Lower leg skin (tissue), 3 donors: ENCODE data around the gene DTX3L.

Source experiments
- POLR2A ChIP-seq, 2 donors: fragments of 450-650 bp; IDR thresholded peaks; one replicate each; pipeline ENCODE4 v1.6.1; 2016 to 2017; ENCODE audit warnings: antibody characterized with exemption in 2 of 2, mild to moderate bottlenecking in 1 of 2, moderate library complexity in 1 of 2
- TF ChIP-seq, protein P1 (sequence below), 3 donors: fragments of 450-650 bp; IDR thresholded peaks; one replicate each; pipeline ENCODE4 v1.5.1; 2016; ENCODE audit warnings: antibody characterized with exemption in 3 of 3, mild to moderate bottlenecking in 3 of 3, moderate library complexity in 2 of 3

DNA sequence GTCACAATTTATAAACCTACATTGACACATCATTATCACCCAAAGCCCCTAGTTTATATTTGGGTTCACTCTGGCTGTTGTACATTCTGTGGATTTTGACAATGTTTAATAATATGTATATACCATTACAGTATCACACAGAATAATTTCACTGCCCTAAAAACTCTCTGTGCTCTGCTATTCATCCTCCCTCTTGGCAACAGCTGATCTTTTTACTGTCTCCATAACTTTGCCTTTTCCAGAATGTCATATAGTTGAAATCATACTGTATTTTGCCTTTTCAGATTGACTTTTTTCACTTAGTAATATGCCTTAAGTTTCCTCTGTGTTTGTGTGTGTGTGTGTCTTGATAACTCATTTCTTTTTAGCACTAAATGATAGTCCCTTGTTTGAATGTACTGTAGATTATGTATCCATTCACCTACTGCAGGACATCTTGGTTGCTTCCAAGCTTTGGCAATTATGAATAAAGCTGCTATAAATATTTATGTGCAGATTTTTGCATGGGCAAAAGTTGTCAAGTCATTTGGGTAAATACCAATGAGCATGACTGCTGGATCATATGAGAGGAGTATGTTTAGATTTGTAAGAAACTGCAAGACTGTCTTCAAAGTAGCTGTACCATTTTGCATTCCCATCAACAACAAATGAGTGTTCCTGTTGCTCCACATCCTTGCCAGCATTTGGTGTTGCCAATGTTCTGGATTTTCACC is 22.8 kb downstream of the DTX3L start:
- TF ChIP-seq, protein P1, sequence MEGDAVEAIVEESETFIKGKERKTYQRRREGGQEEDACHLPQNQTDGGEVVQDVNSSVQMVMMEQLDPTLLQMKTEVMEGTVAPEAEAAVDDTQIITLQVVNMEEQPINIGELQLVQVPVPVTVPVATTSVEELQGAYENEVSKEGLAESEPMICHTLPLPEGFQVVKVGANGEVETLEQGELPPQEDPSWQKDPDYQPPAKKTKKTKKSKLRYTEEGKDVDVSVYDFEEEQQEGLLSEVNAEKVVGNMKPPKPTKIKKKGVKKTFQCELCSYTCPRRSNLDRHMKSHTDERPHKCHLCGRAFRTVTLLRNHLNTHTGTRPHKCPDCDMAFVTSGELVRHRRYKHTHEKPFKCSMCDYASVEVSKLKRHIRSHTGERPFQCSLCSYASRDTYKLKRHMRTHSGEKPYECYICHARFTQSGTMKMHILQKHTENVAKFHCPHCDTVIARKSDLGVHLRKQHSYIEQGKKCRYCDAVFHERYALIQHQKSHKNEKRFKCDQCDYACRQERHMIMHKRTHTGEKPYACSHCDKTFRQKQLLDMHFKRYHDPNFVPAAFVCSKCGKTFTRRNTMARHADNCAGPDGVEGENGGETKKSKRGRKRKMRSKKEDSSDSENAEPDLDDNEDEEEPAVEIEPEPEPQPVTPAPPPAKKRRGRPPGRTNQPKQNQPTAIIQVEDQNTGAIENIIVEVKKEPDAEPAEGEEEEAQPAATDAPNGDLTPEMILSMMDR (IDR thresholded peaks at IDR 0.05): no peak
- TF ChIP-seq POLR2A (IDR thresholded peaks at IDR 0.05): no peak
